Measurements from ENCODE around the gene UGT1A4.
"Not testable (repeated sequence)": the region's sequence is repeated elsewhere in the genome, so short reads cannot be mapped to it uniquely, and the experiment has no call there.

UGT1A4 gene

DNA sequence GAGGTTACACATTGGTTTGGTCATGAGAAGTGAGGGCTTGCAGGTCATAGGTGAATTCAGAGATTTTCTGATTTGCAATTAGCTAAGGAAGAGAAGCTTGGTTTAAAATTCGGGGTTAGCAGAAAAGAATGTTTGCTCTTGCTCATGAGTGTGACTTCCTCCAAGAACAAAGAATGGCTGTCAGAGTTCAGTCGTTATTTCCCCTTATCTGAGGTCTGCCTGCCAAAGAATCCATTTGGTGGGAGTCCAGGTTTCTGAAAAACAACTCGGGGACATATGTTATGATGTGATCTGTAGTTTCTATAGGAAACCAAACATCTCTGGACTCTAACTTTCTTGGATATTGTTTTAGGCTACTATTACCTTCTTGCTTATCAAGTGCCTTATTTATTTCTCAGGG, 29.0 kb upstream of the UGT1A4 start:
- Mint-ChIP-seq H3K4me3 (no peak overlapping the region), H3K27me3 (peaks cover 14% of the 10 kb centered on the region), H3K4me1 (ENCODE audit: low read depth) (no peaks in the 10 kb centered on the region), H3K9me3 (no peaks in the 10 kb centered on the region), H3K36me3 (ENCODE audit: low read depth) (no peaks in the 10 kb centered on the region), H3K27ac (no peak overlapping the region)
- DNase-seq = no peak

DNA sequence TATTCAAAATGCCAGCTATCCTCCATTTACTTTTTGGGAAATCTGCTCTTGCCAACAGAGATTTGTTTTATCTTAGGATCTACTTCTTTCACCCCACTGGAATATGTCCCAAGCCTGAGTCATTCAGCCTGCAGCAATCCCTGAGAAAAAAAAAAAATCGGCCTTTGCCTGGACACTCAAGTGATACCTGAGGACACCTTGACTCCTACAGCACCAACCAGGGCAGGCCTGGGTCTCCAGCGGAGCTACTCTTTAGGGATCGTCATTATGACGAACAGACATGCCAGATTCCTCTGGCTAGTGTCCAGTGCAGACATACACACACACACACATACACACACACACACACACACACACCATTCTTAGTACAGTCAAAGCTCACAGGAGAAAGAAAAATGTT, 28.1 kb upstream of the UGT1A4 start:
- no peak overlapping the region for H3K4me3 Mint-ChIP-seq
- H3K9me3 Mint-ChIP-seq = no peaks in the 10 kb centered on the region
- DNase-seq = no peak
- H3K4me1 Mint-ChIP-seq (ENCODE audit: low read depth) = no peaks in the 10 kb centered on the region
- H3K27me3 Mint-ChIP-seq = peaks cover 12% of the 10 kb centered on the region
- H3K27ac Mint-ChIP-seq = no peak overlapping the region
- no peaks in the 10 kb centered on the region for H3K36me3 Mint-ChIP-seq (ENCODE audit: low read depth)

DNA sequence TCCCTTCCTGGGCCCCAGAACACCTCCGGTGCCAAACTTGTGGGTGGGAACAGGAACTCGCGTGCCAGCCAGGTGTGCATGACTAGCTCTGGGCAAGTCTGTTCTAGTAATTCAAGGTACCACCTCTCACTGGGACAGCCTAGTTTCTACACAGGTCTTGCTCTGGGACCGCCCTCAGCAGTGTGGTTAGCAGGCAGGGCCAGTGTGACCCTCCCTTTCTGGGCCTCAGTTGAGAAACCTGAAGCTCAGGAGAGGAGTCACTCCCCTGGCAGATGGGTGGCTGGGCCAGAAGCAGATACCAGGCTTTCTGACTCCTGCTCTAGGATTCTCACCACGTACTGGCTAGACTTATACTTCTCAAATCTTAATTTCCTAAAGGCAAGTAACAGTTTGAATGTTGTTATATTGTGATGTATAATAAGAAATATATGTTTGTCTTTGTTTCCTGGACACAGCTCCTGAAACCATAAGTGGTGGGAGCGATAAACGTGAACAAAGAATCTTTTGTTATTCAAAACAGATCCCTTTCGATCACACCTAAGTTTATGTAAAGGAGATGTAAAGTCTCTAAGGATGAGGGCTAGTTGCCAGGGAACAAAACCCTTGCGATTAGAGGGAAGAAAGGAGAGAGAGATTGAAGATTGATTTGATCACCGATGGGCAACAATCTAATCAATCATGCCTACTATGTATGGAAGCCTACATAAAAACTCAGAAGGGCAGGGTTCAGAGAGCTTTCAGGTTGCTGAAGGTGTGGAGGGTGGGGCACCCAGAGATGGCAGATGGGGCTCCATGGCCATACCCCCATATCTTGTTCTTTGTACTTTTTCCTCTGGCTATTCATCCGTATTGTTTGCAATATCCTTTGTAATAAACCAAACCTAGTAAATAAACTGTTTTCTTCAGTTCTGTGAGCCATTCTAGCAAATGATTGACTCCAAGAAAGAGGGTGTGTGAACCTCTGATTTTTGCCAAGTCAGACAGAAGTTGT, 26.8 kb upstream of the UGT1A4 start:
- no peak for DNase-seq
- peaks cover 12% of the 10 kb centered on the region for H3K27me3 Mint-ChIP-seq

DNA sequence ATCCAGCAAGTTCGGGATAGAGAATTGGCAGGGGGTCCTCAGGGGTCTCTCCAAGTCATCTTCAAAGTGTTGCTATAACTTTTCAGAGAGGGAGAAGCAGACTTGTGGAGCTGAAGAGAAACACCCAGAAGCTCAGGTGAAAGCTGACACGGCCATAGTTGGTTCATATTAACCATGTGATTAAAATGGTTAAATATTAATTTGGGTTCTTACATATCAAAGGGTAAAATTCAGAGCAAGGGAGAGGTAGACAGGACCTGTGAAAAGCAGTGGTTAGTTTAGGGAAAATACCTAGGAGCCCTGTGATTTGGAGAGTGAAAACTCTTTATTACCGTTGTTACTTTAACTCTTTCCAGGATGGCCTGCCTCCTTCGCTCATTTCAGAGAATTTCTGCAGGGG, 25.9 kb upstream of the UGT1A4 start, which contains the start of gene UGT1A6:
UGT1A6 (plus strand) TSS at position 243 of the 400 bp plus-strand sequence; CDS start at position 358, 115 bp downstream.
- H3K27ac Mint-ChIP-seq = no peak within 1 kb of the TSS

More for the DNA sequence above, 26.8 kb upstream of the UGT1A4 start:
- no peaks in the 10 kb centered on the region for H3K36me3 Mint-ChIP-seq (ENCODE audit: low read depth)
- no peak overlapping the region for H3K4me3 Mint-ChIP-seq
- H3K4me1 Mint-ChIP-seq (ENCODE audit: low read depth) = no peaks in the 10 kb centered on the region
- no peaks in the 10 kb centered on the region for H3K9me3 Mint-ChIP-seq
- no peak overlapping the region for H3K27ac Mint-ChIP-seq

DNA sequence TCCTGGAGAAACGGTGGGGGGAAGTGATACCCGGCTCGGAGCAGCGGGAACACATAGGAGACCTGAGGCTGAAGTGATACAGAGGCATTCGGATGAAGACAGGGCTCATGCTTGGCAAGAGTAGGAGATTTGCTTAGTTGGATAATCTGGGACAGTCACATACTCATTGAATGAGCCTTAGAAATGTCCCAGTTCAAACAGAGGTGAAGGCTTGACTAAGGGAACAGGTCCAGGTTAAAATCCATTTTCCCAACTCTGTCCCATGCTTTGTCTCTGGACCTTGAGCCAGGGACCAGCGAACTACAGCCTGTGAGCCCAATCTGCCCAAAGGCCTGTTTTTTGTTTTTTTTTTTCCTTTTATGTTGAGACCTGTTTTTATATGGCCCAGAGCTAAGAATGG, 24.6 kb upstream of the UGT1A4 start:
- DNase-seq = no peak
- H3K27ac Mint-ChIP-seq = no peak overlapping the region

More for the DNA sequence above, 25.9 kb upstream of the UGT1A4 start, which contains the start of gene UGT1A6:
- Mint-ChIP-seq H3K27me3 (peaks cover 12% of the 10 kb centered on the region), H3K4me1 (ENCODE audit: low read depth) (no peaks in the 10 kb centered on the region), H3K4me3 (no peak within 1 kb of the TSS), H3K9me3 (no peaks in the 10 kb centered on the region), H3K36me3 (ENCODE audit: low read depth) (no peaks in the 10 kb centered on the region)
- no peak for DNase-seq

DNA sequence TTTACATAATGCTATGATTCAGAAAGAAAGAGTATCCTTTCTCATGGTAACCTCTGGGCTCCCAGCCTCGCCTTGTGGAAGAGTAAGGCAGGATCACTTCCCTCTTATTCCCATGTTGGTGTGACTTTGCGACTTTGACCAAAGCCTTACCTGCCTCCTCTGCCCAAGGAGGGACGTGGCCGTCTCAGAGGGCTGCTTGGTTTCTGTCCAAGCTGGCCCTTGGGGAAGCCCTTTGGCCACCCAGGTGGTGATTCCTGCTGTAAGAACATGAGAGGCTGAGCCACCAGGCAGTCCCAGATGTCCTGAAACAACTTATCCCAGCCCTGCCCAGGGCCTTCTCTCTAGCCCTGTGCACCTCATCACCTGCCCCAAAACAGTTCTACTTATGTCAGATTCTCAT, 19.8 kb upstream of the UGT1A4 start:
- Mint-ChIP-seq H3K27ac (no peak overlapping the region), H3K4me1 (ENCODE audit: low read depth) (no peaks in the 10 kb centered on the region), H3K4me3 (no peak overlapping the region), H3K36me3 (ENCODE audit: low read depth) (no peaks in the 10 kb centered on the region), H3K27me3 (peaks cover 3% of the 10 kb centered on the region), H3K9me3 (peaks cover 2% of the 10 kb centered on the region)
- DNase-seq = no peak

More for the DNA sequence above, 24.6 kb upstream of the UGT1A4 start:
- H3K4me1 Mint-ChIP-seq (ENCODE audit: low read depth) = no peaks in the 10 kb centered on the region
- no peaks in the 10 kb centered on the region for H3K36me3 Mint-ChIP-seq (ENCODE audit: low read depth)
- H3K9me3 Mint-ChIP-seq = no peaks in the 10 kb centered on the region
- no peak overlapping the region for H3K4me3 Mint-ChIP-seq
- peaks cover 6% of the 10 kb centered on the region for H3K27me3 Mint-ChIP-seq

DNA sequence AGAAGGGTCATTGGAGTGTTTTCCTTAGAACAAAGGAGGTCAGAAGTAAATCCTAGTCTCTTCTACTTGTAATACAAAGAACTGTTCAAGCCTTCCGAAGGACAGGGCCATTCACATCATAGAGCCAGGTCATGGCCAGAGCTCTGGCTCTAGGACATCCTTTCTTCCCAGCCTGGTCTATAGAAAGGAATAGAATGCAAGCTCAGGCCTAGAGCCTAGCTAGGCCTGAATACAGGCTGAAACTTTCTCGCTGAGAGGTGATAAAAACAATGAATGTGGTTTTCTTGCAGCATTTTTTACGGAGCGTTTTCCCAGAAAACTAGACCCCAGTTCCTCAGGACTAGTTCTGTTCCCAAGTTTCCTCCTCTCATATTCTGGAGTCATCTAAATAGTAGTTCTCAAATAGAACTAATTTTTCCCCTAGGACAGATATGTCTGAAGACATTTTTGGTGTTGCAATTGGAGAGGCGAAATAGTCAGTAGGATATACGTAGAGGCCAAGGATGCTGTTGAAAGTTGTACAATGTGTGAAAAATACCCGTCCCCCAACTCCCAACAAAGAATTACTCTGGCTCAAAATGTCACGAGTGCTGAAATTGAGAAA, 19.0 kb upstream of the UGT1A4 start:
- no peaks in the 10 kb centered on the region for H3K4me1 Mint-ChIP-seq (ENCODE audit: low read depth)
- no peak overlapping the region for H3K27ac Mint-ChIP-seq
- H3K4me3 Mint-ChIP-seq = no peak overlapping the region
- no peaks in the 10 kb centered on the region for H3K36me3 Mint-ChIP-seq (ENCODE audit: low read depth)
- H3K9me3 Mint-ChIP-seq = peaks cover 2% of the 10 kb centered on the region
- H3K27me3 Mint-ChIP-seq = peaks cover 3% of the 10 kb centered on the region
- DNase-seq = no peak

DNA sequence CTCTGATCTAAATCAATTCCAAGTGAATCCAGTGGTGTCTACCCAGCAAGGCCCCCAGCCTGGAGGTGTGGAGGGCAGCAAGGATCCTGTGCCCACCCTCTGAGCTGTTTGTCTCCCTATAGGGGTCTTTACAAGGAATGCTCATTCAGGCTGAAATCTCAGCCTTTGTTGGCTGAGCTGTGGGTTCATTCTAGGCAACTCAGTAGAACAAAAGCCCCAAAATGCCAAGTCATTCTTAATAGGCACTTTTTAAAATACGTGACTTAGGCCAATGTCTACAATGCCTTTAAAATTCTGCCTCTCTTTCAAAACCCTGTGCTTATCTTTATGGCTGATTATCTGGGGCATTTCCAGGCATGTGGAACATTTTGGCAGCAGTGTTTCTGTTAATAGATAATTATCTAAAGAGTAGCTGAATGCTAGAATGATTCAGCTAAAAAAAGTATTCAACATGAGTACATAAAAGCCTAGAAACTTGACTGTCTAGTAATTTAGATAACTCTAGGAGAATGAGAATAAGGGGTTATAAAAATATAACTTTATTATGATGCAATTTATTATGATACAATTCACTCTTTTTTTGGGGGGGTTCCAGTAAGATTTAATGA, 18.4 kb upstream of the UGT1A4 start:
- Mint-ChIP-seq H3K27ac (no peak overlapping the region), H3K4me1 (ENCODE audit: low read depth) (no peaks in the 10 kb centered on the region), H3K36me3 (ENCODE audit: low read depth) (no peaks in the 10 kb centered on the region), H3K9me3 (peaks cover 2% of the 10 kb centered on the region), H3K27me3 (peaks cover 3% of the 10 kb centered on the region), H3K4me3 (no peak overlapping the region)
- no peak for DNase-seq

DNA sequence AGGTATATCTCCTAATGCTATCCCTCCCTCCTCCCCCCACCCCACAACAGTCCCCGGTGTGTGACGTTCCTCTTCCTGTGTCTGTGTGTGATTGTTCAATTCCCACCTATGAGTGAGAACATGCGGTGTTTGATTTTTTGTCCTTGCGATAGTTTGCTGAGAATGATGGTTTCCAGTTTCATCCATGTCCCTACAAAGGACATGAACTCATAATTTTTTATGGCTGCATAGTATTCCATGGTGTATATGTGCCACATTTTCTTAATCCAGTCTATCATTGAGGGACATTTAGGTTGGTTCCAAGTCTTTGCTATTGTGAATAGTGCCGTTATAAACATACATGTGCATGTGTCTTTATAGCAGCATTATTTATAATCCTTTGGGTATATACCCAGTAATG, 17.7 kb upstream of the UGT1A4 start:
- not testable (repeated sequence) for H3K36me3 Mint-ChIP-seq (ENCODE audit: low read depth); H3K27me3 Mint-ChIP-seq; H3K9me3 Mint-ChIP-seq; H3K4me3 Mint-ChIP-seq; H3K4me1 Mint-ChIP-seq (ENCODE audit: low read depth); H3K27ac Mint-ChIP-seq; DNase-seq

DNA sequence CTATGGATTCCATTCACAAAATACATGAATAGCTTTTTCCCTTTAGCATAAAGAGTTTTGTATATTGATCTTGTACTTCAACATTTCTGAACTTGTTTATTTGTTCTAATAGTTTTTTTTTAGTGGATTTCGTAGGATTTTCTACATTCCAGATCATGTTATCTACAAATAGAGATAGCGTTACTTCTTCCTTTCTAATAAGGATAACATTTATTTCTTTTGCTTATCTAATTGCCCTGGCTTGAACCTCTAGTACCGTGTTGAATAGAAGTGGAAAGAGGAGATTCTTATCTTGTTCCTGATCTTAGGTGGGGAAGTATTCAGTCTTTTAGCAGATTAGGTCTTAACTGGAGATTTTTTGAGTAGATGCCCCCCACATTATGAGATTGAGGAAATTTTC, 16.3 kb upstream of the UGT1A4 start:
- no peak for DNase-seq
- H3K9me3 Mint-ChIP-seq = peaks cover 2% of the 10 kb centered on the region
- no peak overlapping the region for H3K27ac Mint-ChIP-seq
- no peaks in the 10 kb centered on the region for H3K4me1 Mint-ChIP-seq (ENCODE audit: low read depth)
- H3K4me3 Mint-ChIP-seq = no peak overlapping the region
- peaks cover 3% of the 10 kb centered on the region for H3K27me3 Mint-ChIP-seq
- no peaks in the 10 kb centered on the region for H3K36me3 Mint-ChIP-seq (ENCODE audit: low read depth)

DNA sequence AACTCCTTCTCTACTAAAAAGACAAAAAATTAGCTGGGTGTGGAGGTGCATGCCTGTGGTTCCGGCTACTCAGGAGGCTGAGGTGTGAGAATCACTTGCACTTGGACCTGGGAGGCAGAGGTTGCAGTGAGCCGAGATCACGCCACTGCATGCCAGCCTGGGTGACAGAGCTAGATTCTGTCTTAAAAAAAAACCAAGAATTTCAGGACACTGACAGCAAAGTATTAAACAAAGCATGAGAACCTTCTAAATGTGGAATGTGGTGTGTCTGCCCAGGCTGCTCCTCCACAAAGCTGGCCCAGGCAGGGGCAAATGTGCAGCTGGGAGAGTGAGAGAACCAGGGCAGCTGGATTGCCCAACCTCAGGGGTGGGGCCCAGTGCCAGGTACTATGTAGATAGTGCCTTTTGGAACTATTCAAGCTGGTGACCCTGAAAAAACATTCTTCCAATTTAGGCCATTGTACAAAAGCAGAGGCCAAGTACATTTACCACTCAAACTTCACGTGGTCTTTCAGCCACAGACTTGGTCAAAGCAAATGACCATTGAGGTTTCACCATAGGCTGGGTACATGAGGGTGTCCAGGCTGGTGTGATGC, 12.5 kb upstream of the UGT1A4 start:
- H3K27me3 Mint-ChIP-seq = peaks cover 4% of the 10 kb centered on the region
- no peak for DNase-seq
- no peak overlapping the region for H3K27ac Mint-ChIP-seq

DNA sequence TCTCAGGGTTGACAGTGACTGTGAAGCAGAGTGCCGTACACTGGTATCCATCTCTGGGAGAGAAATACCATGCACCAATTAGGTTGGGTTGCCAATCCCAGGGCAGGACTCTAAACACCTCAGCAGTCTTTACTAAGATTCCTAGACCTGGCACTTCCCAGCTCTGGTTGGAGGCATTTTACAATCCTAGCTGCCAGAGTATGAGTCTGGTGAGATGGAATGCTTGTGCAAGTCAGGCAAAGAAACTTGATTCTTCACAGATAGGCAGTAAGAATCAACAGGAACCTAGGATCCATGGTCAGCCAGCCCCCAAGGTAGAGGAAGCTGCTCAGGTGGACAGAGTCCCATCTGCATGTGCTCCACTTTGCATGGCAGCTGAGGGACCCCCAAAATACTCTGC, 11.8 kb upstream of the UGT1A4 start:
- H3K27ac Mint-ChIP-seq = no peak overlapping the region
- no peak overlapping the region for H3K4me3 Mint-ChIP-seq
- peaks cover 11% of the 10 kb centered on the region for H3K27me3 Mint-ChIP-seq
- no peaks in the 10 kb centered on the region for H3K36me3 Mint-ChIP-seq (ENCODE audit: low read depth)
- H3K4me1 Mint-ChIP-seq (ENCODE audit: low read depth) = no peaks in the 10 kb centered on the region
- DNase-seq = no peak
- H3K9me3 Mint-ChIP-seq = peaks cover 2% of the 10 kb centered on the region

More for the DNA sequence above, 12.5 kb upstream of the UGT1A4 start:
- no peaks in the 10 kb centered on the region for H3K4me1 Mint-ChIP-seq (ENCODE audit: low read depth)
- H3K36me3 Mint-ChIP-seq (ENCODE audit: low read depth) = no peaks in the 10 kb centered on the region
- H3K4me3 Mint-ChIP-seq = no peak overlapping the region
- peaks cover 2% of the 10 kb centered on the region for H3K9me3 Mint-ChIP-seq

DNA sequence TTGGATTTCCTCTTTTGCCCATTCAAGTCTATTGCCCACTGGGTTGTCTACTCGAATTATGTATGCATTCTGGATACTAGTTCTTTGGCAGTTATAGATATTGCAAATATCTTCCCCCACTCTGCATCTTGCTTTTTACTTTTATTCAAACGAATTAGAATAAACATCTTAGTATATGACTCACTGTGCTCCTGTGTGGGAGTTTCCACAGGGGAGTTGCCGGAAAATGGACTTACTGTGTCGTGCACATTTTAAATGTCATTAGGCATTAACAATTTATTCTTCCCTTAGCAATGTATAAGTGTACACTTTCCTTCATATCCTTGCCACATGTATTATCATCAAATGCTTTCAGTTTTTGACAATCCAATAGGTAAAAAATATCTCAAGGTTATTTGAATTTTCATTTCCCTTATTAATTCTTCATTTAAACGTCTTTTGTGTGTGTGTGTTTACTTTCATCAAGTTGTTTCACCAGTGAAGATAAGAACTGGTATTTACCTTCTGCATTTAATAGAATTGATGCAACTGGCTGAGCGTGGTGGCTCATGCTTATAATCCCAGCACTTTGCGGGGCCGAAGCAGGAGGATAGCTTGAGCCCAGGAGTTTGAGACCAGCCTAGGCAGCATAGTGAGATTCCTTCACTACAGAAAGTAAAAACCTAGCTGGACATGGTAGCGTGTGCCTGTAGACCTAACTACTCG, 10.4 kb upstream of the UGT1A4 start:
- H3K4me3 Mint-ChIP-seq = no peak overlapping the region
- H3K9me3 Mint-ChIP-seq = peaks cover 2% of the 10 kb centered on the region
- no peak overlapping the region for H3K27ac Mint-ChIP-seq
- peaks cover 22% of the 10 kb centered on the region for H3K27me3 Mint-ChIP-seq
- H3K4me1 Mint-ChIP-seq (ENCODE audit: low read depth) = no peaks in the 10 kb centered on the region
- H3K36me3 Mint-ChIP-seq (ENCODE audit: low read depth) = no peaks in the 10 kb centered on the region
- DNase-seq = no peak

DNA sequence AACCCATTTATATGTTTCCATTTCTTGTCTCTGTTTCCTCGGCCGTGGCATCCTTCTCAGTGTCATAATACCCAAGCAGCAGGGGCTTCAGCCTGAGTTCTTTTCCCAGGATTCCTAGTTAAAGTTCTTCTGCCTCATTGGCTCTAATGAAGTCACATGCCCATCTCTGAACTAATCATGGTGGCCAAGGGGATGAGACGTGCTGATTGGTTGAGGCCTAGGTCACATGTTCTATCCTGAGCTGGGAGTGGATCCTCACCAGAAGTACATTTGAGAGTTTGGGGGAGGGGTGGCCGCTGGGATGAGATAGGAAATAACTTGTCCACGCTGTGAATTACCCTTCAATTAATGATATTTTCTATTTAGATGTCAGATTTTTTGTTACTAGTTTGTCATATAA, 9.6 kb upstream of the UGT1A4 start:
- Mint-ChIP-seq H3K9me3 (no peaks in the 10 kb centered on the region), H3K27me3 (peaks cover 29% of the 10 kb centered on the region), H3K36me3 (ENCODE audit: low read depth) (no peaks in the 10 kb centered on the region), H3K27ac (no peak overlapping the region), H3K4me3 (no peak overlapping the region), H3K4me1 (ENCODE audit: low read depth) (no peaks in the 10 kb centered on the region)
- no peak for DNase-seq

Data from activated T-cell treated with anti-CD3 and anti-CD28 coated beads, Interleukin-2, amount 50 U/mL, for 24 hours (primary cell).